HEK293 (cell line): ENCODE data around the gene SCN8A.
"Not testable (repeated sequence)": the region's sequence is repeated elsewhere in the genome, so short reads cannot be mapped to it uniquely, and the experiment has no call there.

Source experiments
- ATF2 ChIP-seq: fragments of 450-650 bp; formaldehyde crosslinking; IDR thresholded peaks from 2 replicates; pipeline ENCODE4 v1.5.1; 2016; ENCODE audit warnings: missing biosample characterization, missing genetic modification characterization, low read depth
- PRDM1 ChIP-seq: fragments of 450-650 bp; formaldehyde crosslinking; IDR thresholded peaks from 2 replicates; pipeline ENCODE4; 2016; ENCODE audit warnings: missing biosample characterization, missing genetic modification characterization
- REPIN1 ChIP-seq: fragments of 450-650 bp; formaldehyde crosslinking; IDR thresholded peaks from 2 replicates; pipeline ENCODE4 v1.5.1; 2017; ENCODE audit warnings: missing biosample characterization, missing genetic modification characterization, low read depth
- REST ChIP-seq: fragments of 450-650 bp; formaldehyde crosslinking; IDR thresholded peaks from 2 replicates; pipeline ENCODE4 v1.5.1; 2016; ENCODE audit warnings: missing biosample characterization, missing genetic modification characterization
- SP7 ChIP-seq: fragments of 450-650 bp; formaldehyde crosslinking; IDR thresholded peaks from 2 replicates; pipeline ENCODE4 v1.5.1; 2016; ENCODE audit warnings: missing biosample characterization, missing genetic modification characterization
- YY1 ChIP-seq: fragments of 450-650 bp; formaldehyde crosslinking; IDR thresholded peaks from 2 replicates; pipeline ENCODE4 v1.5.1; 2018; ENCODE audit warnings: missing biosample characterization, missing genetic modification characterization
- ZNF202 ChIP-seq: fragments of 450-650 bp; formaldehyde crosslinking; IDR thresholded peaks from 2 replicates; pipeline ENCODE4 v1.5.1; 2016; ENCODE audit warnings: missing biosample characterization, missing genetic modification characterization, borderline replicate concordance
- ZNF239 ChIP-seq: fragments of 450-650 bp; formaldehyde crosslinking; IDR thresholded peaks from 2 replicates; pipeline ENCODE4 v1.5.1; 2016; ENCODE audit warnings: missing biosample characterization, missing genetic modification characterization
- TF ChIP-seq, protein P1 (sequence below): fragments of 450-650 bp; formaldehyde crosslinking; IDR thresholded peaks from 2 replicates; pipeline ENCODE4 v1.5.1; 2016; ENCODE audit warnings: missing biosample characterization, missing genetic modification characterization
- TF ChIP-seq, protein P2 (sequence below): fragments of 450-650 bp; formaldehyde crosslinking; IDR thresholded peaks from 2 replicates; pipeline ENCODE4 v1.5.1; 2016; ENCODE audit warnings: missing biosample characterization, missing genetic modification characterization

- TF ChIP-seq, protein P1, sequence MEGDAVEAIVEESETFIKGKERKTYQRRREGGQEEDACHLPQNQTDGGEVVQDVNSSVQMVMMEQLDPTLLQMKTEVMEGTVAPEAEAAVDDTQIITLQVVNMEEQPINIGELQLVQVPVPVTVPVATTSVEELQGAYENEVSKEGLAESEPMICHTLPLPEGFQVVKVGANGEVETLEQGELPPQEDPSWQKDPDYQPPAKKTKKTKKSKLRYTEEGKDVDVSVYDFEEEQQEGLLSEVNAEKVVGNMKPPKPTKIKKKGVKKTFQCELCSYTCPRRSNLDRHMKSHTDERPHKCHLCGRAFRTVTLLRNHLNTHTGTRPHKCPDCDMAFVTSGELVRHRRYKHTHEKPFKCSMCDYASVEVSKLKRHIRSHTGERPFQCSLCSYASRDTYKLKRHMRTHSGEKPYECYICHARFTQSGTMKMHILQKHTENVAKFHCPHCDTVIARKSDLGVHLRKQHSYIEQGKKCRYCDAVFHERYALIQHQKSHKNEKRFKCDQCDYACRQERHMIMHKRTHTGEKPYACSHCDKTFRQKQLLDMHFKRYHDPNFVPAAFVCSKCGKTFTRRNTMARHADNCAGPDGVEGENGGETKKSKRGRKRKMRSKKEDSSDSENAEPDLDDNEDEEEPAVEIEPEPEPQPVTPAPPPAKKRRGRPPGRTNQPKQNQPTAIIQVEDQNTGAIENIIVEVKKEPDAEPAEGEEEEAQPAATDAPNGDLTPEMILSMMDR (tag by site-specific recombination) = not testable (repeated sequence)
- not testable (repeated sequence) for TF ChIP-seq SP7 (tag by site-specific recombination); REPIN1 (tag by site-specific recombination); REST (tag by site-specific recombination); ZNF239; ATF2 (tag by site-specific recombination); YY1; ZNF202; PRDM1 (tag by site-specific recombination)
- TF ChIP-seq, protein P2, sequence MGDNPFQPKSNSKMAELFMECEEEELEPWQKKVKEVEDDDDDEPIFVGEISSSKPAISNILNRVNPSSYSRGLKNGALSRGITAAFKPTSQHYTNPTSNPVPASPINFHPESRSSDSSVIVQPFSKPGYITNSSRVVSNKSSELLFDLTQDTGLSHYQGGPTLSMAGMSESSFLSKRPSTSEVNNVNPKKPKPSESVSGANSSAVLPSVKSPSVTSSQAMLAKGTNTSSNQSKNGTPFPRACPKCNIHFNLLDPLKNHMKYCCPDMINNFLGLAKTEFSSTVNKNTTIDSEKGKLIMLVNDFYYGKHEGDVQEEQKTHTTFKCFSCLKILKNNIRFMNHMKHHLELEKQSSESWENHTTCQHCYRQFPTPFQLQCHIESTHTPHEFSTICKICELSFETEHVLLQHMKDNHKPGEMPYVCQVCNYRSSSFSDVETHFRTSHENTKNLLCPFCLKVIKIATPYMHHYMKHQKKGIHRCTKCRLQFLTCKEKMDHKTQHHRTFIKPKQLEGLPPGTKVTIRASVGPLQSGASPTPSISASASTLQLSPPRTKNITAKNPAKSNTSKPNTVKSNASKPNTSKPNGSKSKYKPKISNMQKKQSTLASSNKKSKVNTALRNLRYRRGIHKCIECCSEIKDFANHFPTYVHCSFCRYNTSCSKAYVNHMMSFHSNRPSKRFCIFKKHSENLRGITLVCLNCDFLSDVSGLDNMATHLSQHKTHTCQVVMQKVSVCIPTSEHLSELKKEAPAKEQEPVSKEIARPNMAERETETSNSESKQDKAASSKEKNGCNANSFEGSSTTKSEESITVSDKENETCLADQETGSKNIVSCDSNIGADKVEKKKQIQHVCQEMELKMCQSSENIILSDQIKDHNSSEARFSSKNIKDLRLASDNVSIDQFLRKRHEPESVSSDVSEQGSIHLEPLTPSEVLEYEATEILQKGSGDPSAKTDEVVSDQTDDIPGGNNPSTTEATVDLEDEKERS (tag by site-specific recombination) = not testable (repeated sequence)
These were observed 240.8 kb downstream of the SCN8A start for GRCh38 chr12:51831817-51832216.
